Ectodermal cell (in vitro differentiated cells): Measurements from ENCODE around the gene EPS8.

Source experiments
- H3K27ac ChIP-seq: 2 replicates; pipeline ENCODE4 v1.7.0; 2013; ENCODE audit warnings: mild to moderate bottlenecking, low read depth, low read length; ENCODE audit not compliant: insufficient read depth, poor library complexity, severe bottlenecking
- H3K27me3 ChIP-seq: 2 replicates; pipeline ENCODE4 v1.7.0; 2013; ENCODE audit warnings: mild to moderate bottlenecking, low read length; ENCODE audit not compliant: insufficient read depth, control insufficient read depth, poor library complexity, severe bottlenecking
- H3K36me3 ChIP-seq: one replicate; pipeline ENCODE4 v1.7.0; 2013; ENCODE audit warnings: low read length; ENCODE audit not compliant: control insufficient read depth, insufficient read depth
- H3K4me1 ChIP-seq: one replicate; pipeline ENCODE4 v1.7.0; 2013; ENCODE audit warnings: low read length; ENCODE audit not compliant: control insufficient read depth, insufficient read depth
- H3K4me3 ChIP-seq: 2 replicates; pipeline ENCODE4 v1.7.0; 2013; ENCODE audit warnings: low read depth, low read length, control low read depth; ENCODE audit not compliant: insufficient read depth
- H3K9me3 ChIP-seq: 2 replicates; pipeline ENCODE4 v1.7.0; 2013; ENCODE audit warnings: mild to moderate bottlenecking, low read length, moderate library complexity; ENCODE audit not compliant: control insufficient read depth
- WGBS, 2 experiments: methylation state at CpG; one replicate each; pipeline ENCODE4 v1.1.7; 2013; ENCODE audit warnings: missing lambda C conversion rate in 2 of 2; 5-methylcytosine and 5-hydroxymethylcytosine counted together

The EPS8 gene

GRCh38 chr12:15800278-15800677 is 11.1 kb upstream of the EPS8 start:
- no peaks in the 10 kb centered on the region for H3K9me3 ChIP-seq
- H3K4me3 ChIP-seq: no peak overlapping the region
- H3K27ac ChIP-seq: no peak overlapping the region
- H3K36me3 ChIP-seq: no peaks in the 10 kb centered on the region
- 94 to 100% methylated on average over 2 to 3 of the region's 3 CpGs for WGBS, 2 experiments
- no peaks in the 10 kb centered on the region for H3K27me3 ChIP-seq
- H3K4me1 ChIP-seq: no peaks in the 10 kb centered on the region

GRCh38 chr12:15797818-15798217 is 8.6 kb upstream of the EPS8 start:
- WGBS, 2 experiments: 96 to 98% methylated on average over 3 of the region's 3 CpGs
- H3K4me3 ChIP-seq: no peak overlapping the region
- no peaks in the 10 kb centered on the region for H3K4me1 ChIP-seq

GRCh38 chr12:15796493-15797141 is 7.4 kb upstream of the EPS8 start:
- no peaks in the 10 kb centered on the region for H3K27me3 ChIP-seq
- no peak overlapping the region for H3K4me3 ChIP-seq
- no peaks in the 10 kb centered on the region for H3K9me3 ChIP-seq
- no peaks in the 10 kb centered on the region for H3K4me1 ChIP-seq
- no peak overlapping the region for H3K27ac ChIP-seq
- 89 to 96% methylated on average over 3 of the region's 4 CpGs for WGBS, 2 experiments
- H3K36me3 ChIP-seq: no peaks in the 10 kb centered on the region

More at GRCh38 chr12:15797818-15798217, 8.6 kb upstream of the EPS8 start:
- Histone ChIP-seq H3K9me3 (no peaks in the 10 kb centered on the region), H3K27ac (no peak overlapping the region), H3K27me3 (no peaks in the 10 kb centered on the region), H3K36me3 (no peaks in the 10 kb centered on the region)

- Histone ChIP-seq H3K9me3 (no peaks in the 10 kb centered on the region), H3K4me1 (peaks cover 4% of the 10 kb centered on the region), H3K4me3 (no peak overlapping the region), H3K27ac (no peak overlapping the region), H3K36me3 (no peaks in the 10 kb centered on the region), H3K27me3 (peaks cover 15% of the 10 kb centered on the region)
- WGBS, 2 experiments: 100% methylated on average over 1 of the region's 1 CpG; no CpG with 5 or more reads in 1 of the 2 experiments
Observed at GRCh38 chr12:15794836-15795235, 5.6 kb upstream of the EPS8 start.

- WGBS, 2 experiments: 82 to 84% methylated on average over 3 of the region's 3 CpGs
- no peaks in the 10 kb centered on the region for H3K36me3 ChIP-seq
- H3K9me3 ChIP-seq: no peaks in the 10 kb centered on the region
- no peak overlapping the region for H3K4me3 ChIP-seq
- no peak overlapping the region for H3K27ac ChIP-seq
- H3K4me1 ChIP-seq: peaks cover 5% of the 10 kb centered on the region
- peaks cover 16% of the 10 kb centered on the region for H3K27me3 ChIP-seq
Observed at GRCh38 chr12:15794196-15794595, 5.0 kb upstream of the EPS8 start.

GRCh38 chr12:15788233-15789219 is 662 bp downstream of the EPS8 start:
- Histone ChIP-seq H3K27me3 (peaks cover 48% of the 10 kb centered on the region), H3K27ac (no peak overlapping the region), H3K4me1 (peaks cover 5% of the 10 kb centered on the region), H3K36me3 (no peaks in the 10 kb centered on the region), H3K9me3 (no peaks in the 10 kb centered on the region), H3K4me3 (peak overlapping the region; percentile 68)
- WGBS, 2 experiments: 1% methylated on average over 63 to 64 of the region's 64 CpGs

- Histone ChIP-seq H3K27ac (no peak overlapping the region), H3K27me3 (peaks cover 48% of the 10 kb centered on the region), H3K4me1 (peaks cover 5% of the 10 kb centered on the region), H3K9me3 (no peaks in the 10 kb centered on the region), H3K4me3 (peak overlapping the region; percentile 68), H3K36me3 (no peaks in the 10 kb centered on the region)
- WGBS, 2 experiments: 58 to 71% methylated on average over 2 to 3 of the region's 4 CpGs
Observed at GRCh38 chr12:15787778-15788177, 1.4 kb downstream of the EPS8 start.

- WGBS, 2 experiments: no CpG with 5 or more reads among the region's 2 CpGs
- Histone ChIP-seq H3K27ac (no peak overlapping the region), H3K9me3 (no peaks in the 10 kb centered on the region), H3K4me3 (no peak overlapping the region), H3K27me3 (peaks cover 48% of the 10 kb centered on the region), H3K4me1 (peaks cover 5% of the 10 kb centered on the region), H3K36me3 (no peaks in the 10 kb centered on the region)
Observed at GRCh38 chr12:15786772-15787171, 2.4 kb downstream of the EPS8 start.

- Histone ChIP-seq H3K4me1 (no peaks in the 10 kb centered on the region), H3K36me3 (no peaks in the 10 kb centered on the region), H3K4me3 (no peak overlapping the region), H3K27me3 (peaks cover 23% of the 10 kb centered on the region), H3K27ac (no peak overlapping the region), H3K9me3 (no peaks in the 10 kb centered on the region)
- 76 to 95% methylated on average over 1 of the region's 1 CpG for WGBS, 2 experiments
Observed at GRCh38 chr12:15783288-15783687, 5.9 kb downstream of the EPS8 start.

- peaks cover 16% of the 10 kb centered on the region for H3K27me3 ChIP-seq
- H3K27ac ChIP-seq: no peak overlapping the region
- H3K4me1 ChIP-seq: no peaks in the 10 kb centered on the region
- WGBS, 2 experiments: 95 to 98% methylated on average over 5 to 8 of the region's 8 CpGs
- no peak overlapping the region for H3K4me3 ChIP-seq
- no peaks in the 10 kb centered on the region for H3K9me3 ChIP-seq
- H3K36me3 ChIP-seq: no peaks in the 10 kb centered on the region
Observed at GRCh38 chr12:15782667-15783066, 6.5 kb downstream of the EPS8 start.
